Mucosa of stomach (tissue), 1 donor: ENCODE measurements around the gene KIF20B.
"Not testable (repeated sequence)": the region's sequence is repeated elsewhere in the genome, so short reads cannot be mapped to it uniquely, and the experiment has no call there.

ENCODE experiments used
- H3K27me3 ChIP-seq: one replicate; pipeline ENCODE4 v1.7.0; 2013; ENCODE audit warnings: mild to moderate bottlenecking, low read length; ENCODE audit not compliant: control insufficient read depth, insufficient read depth
- H3K36me3 ChIP-seq: one replicate; pipeline ENCODE4 v1.7.0; 2013; ENCODE audit warnings: low read length; ENCODE audit not compliant: control insufficient read depth, insufficient read depth
- H3K4me1 ChIP-seq: one replicate; pipeline ENCODE4 v1.7.0; 2013; ENCODE audit warnings: mild to moderate bottlenecking, low read length; ENCODE audit not compliant: control insufficient read depth, insufficient read depth
- H3K4me3 ChIP-seq: one replicate; pipeline ENCODE4 v1.7.0; 2013; ENCODE audit warnings: low read length
- H3K9ac ChIP-seq: one replicate; pipeline ENCODE4 v1.7.0; 2013; ENCODE audit warnings: mild to moderate bottlenecking, low read length, moderate library complexity
- H3K9me3 ChIP-seq: one replicate; pipeline ENCODE4 v1.7.0; 2013; ENCODE audit warnings: mild to moderate bottlenecking, low read length, moderate library complexity; ENCODE audit not compliant: control insufficient read depth
- donor health status: Pancreatic carcinoma.

KIF20B gene

DNA sequence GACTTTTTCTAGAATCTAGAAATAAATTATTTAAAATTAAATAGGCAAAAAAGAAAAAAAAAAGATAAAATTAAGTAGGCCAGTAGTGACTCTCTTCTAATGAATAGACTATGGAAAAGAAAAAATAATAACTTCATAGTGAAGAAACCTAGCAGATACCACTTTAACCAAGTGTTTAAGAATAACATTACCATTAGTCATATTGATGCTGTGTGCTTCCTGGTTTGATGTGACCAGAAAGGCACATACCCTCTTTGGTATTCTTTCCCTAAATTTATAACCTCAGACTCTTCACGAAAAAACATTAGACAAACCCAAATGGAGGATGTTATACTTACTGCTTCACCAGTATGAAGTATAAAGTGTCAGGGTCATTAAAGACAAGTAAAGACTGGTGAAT lies 42.6 kb downstream of the KIF20B start:
- H3K36me3 ChIP-seq = no peaks in the 10 kb centered on the region
- no peaks in the 10 kb centered on the region for H3K4me1 ChIP-seq
- H3K9ac ChIP-seq = no peak overlapping the region
- H3K4me3 ChIP-seq = no peak overlapping the region
- H3K9me3 ChIP-seq = no peaks in the 10 kb centered on the region
- no peaks in the 10 kb centered on the region for H3K27me3 ChIP-seq

DNA sequence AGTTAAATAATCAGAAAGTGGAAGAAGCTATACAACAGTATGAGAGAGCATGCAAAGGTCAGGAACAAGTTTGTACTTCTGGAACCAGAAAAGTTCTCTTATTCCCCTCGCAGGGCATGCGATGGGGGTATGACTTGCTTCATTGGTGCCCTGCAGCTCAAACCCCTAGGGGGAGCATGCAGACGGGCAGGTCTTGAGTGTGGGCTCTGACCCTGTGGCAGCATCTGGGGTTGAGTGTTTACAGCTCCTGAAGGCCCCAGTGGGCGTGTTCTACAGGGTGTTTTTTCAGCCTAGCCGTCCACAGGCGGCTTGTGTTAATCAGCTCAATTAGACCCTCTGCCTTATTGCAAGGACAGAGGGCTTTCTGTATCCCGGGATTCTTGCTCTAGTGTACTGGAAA lies 44.5 kb downstream of the KIF20B start:
- no peaks in the 10 kb centered on the region for H3K27me3 ChIP-seq
- no peak overlapping the region for H3K4me3 ChIP-seq

DNA sequence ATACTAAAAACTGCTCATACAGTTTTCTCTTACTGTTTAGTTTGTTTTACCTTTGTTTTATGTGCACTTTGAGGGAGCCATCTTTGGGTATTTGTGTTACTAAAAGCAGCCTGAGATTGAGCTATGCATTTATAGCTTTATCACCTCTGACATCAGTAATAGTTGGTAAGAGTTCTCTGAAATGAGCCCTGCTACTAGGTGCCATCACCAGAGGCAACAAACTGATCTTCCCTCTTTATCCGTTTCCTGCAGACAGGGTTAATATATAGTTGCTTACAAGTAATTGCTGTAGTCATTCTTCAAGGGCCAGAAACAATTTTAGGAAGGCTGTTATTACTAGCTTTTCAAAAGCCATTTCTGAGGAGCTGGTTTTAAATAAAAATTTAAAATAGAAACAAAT lies 49.1 kb downstream of the KIF20B start:
- Histone ChIP-seq H3K9ac (no peak overlapping the region), H3K9me3 (no peaks in the 10 kb centered on the region), H3K4me1 (no peaks in the 10 kb centered on the region), H3K36me3 (no peaks in the 10 kb centered on the region), H3K27me3 (no peaks in the 10 kb centered on the region), H3K4me3 (no peak overlapping the region)

More for the DNA sequence above, 44.5 kb downstream of the KIF20B start:
- Histone ChIP-seq H3K36me3 (no peaks in the 10 kb centered on the region), H3K9ac (no peak overlapping the region), H3K4me1 (no peaks in the 10 kb centered on the region), H3K9me3 (no peaks in the 10 kb centered on the region)

DNA sequence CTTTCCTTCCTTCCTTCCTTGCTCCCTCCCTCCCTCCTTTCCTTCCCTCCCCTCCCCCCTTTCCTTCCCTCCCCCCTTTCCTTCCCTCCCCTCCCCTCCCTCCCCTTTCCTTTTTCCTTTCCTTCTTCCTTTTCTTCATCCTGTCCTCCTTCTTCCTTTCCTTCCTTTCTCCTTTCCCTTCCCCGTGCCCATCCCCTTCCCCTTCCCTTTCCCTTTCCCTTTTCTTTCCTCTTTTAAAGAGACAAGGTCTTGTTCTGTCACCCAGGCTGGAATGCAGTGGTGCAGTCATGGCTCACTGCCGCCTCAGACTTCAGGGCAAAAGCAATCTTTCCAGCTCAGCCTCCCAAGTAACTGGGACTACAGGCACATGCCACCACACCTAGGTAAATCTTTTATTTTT lies 54.0 kb downstream of the KIF20B start:
- Histone ChIP-seq H3K4me3 (no peak overlapping the region), H3K9me3 (no peaks in the 10 kb centered on the region), H3K27me3 (no peaks in the 10 kb centered on the region), H3K4me1 (no peaks in the 10 kb centered on the region), H3K36me3 (no peaks in the 10 kb centered on the region), H3K9ac (no peak overlapping the region)

DNA sequence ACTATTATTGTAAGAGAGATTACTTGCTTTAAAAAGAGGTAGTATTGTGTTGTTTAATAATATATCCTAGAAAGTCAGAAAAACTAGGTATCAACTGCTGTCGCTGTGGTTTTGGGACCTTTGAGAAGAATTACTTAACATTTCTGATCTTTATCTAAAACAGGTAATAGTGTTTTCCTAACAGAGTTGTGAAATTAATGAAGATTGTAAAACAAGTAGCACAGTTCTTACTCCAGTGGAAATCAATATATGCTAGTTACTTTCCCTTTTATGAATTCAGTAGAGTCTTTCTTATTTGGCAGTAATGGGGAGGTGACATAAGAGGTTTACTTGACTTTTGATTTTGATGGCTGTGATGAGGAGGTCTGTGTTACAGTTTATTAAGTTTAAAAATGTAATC lies 58.1 kb downstream of the KIF20B start:
- Histone ChIP-seq H3K9me3 (no peaks in the 10 kb centered on the region), H3K4me1 (no peaks in the 10 kb centered on the region), H3K4me3 (no peak overlapping the region), H3K27me3 (no peaks in the 10 kb centered on the region), H3K36me3 (no peaks in the 10 kb centered on the region), H3K9ac (no peak overlapping the region)

DNA sequence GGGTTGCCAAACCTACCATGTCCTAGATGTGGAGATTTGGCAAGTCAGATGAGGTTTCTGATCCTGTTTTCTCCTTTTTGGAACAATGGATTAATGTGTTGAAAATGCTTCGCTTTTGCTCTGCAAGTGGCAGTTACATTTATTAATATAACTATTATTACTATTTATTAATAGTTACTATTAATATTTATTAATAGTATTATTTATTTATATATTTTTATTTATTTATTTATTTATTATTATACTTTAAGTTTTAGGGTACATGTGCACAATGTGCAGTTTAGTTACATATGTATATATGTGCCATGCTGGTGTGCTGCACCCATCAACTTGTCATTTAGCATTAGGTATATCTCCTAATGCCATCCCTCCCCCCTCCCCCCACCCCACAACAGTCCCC lies 62.3 kb downstream of the KIF20B start:
- not testable (repeated sequence) for H3K27me3 ChIP-seq, H3K9ac ChIP-seq, H3K36me3 ChIP-seq, H3K4me3 ChIP-seq, H3K9me3 ChIP-seq, H3K4me1 ChIP-seq

DNA sequence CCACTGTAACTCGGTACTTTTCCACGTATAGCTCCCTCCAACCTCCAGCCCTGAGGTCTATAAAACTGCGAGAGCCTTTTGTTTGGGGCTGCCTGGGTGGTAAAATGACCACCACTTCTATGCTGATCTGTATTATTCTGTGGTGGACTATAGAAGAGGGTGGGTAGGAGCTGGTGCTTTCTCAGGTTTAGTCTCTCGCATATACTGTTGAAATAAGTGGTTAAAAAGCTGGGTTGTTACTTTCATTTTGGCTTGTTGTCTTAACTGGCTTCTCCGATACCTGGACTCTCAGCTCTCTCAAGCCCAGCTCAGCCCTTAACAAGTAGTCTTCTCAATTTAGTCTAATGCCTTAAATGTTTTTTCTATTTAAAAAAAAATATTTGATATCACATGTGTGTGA lies 70.3 kb downstream of the KIF20B start:
- no peaks in the 10 kb centered on the region for H3K36me3 ChIP-seq
- no peaks in the 10 kb centered on the region for H3K27me3 ChIP-seq
- no peak overlapping the region for H3K9ac ChIP-seq

DNA sequence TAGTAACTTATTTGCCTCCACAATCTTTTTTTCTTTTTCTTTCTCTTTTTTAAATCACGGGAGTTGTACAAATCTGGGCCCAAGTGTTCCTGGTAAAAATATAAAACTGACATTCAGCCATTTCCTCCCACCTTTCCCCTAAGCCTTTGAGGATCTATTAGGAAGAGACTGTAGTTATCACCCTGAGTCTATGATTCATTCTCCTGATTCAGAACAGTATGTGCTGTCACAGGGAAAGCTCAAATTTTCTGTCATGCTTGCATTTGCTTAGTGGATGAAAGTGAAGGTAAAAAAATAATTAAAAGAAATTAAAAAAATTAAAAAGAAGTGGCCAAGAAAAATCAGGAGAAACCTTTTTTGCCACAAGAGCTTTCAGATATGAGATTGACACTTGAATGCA lies 71.7 kb downstream of the KIF20B start:
- Histone ChIP-seq H3K4me1 (no peaks in the 10 kb centered on the region), H3K36me3 (no peaks in the 10 kb centered on the region), H3K9me3 (no peaks in the 10 kb centered on the region), H3K9ac (no peak overlapping the region), H3K4me3 (no peak overlapping the region), H3K27me3 (no peaks in the 10 kb centered on the region)

More for the DNA sequence above, 70.3 kb downstream of the KIF20B start:
- no peaks in the 10 kb centered on the region for H3K4me1 ChIP-seq
- H3K4me3 ChIP-seq = no peak overlapping the region
- no peaks in the 10 kb centered on the region for H3K9me3 ChIP-seq

DNA sequence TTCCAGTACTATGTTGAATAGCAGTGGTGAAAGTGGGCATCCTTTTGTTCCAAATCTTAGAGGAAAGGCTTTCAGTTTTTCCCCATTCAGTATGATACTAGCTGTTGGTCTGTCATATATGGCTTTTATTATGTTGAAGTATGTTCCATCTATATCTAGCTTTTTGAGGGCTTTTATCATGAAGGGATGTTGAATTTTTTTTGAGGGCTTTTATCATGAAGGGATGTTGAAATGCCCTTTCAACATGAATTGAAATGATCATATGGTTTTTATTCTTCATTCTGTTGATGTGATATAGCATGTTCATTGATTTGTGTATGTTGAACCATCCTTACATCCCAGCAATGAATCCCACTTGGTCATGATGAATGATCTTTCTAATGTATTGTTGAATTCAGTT lies 75.3 kb downstream of the KIF20B start:
- H3K9me3 ChIP-seq = no peaks in the 10 kb centered on the region
- H3K4me1 ChIP-seq = no peaks in the 10 kb centered on the region
- no peak overlapping the region for H3K9ac ChIP-seq
- no peak overlapping the region for H3K4me3 ChIP-seq
- H3K36me3 ChIP-seq = no peaks in the 10 kb centered on the region
- no peaks in the 10 kb centered on the region for H3K27me3 ChIP-seq

DNA sequence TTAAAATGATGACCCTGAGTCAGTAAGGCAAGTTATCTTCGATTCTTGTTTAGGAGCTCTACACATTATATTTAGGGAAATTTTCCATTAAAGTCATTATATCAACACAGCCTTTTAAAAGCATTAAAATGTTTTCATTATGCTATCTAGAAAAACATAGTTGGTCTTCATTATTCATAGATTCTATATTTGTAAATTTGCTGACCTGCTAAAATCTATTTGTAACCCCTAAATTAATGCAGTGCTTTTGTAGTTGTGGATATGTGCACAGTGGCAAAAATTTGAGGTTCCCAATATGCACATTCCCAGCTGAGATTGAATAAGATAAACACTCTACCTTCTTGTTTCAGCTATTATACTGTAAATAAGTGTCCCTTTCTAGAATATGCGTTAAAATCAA lies 81.1 kb downstream of the KIF20B start:
- Histone ChIP-seq H3K36me3 (no peaks in the 10 kb centered on the region), H3K9me3 (no peaks in the 10 kb centered on the region), H3K4me3 (no peak overlapping the region), H3K4me1 (no peaks in the 10 kb centered on the region), H3K9ac (no peak overlapping the region), H3K27me3 (no peaks in the 10 kb centered on the region)

DNA sequence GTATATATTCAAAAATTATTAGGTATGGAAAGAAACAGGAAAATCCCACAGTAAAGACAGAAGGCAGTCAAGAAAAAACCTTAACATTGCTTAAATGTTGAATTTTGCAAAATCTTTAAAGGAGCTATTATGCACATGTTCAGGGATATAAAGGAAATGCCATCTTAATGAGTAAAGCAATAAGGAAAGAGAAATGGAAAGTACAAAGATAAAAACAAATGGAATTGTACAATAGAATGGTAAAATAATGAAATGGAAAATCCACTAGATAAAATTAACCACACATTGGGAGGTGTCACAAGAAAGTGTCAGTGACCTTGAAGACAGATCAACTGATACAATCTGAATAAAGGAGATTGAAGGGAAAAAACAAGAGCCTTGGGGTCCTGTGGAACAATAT lies 82.0 kb downstream of the KIF20B start:
- H3K9me3 ChIP-seq = no peaks in the 10 kb centered on the region
- no peaks in the 10 kb centered on the region for H3K27me3 ChIP-seq
- H3K36me3 ChIP-seq = no peaks in the 10 kb centered on the region
- no peak overlapping the region for H3K9ac ChIP-seq
- H3K4me3 ChIP-seq = no peak overlapping the region
- no peaks in the 10 kb centered on the region for H3K4me1 ChIP-seq

DNA sequence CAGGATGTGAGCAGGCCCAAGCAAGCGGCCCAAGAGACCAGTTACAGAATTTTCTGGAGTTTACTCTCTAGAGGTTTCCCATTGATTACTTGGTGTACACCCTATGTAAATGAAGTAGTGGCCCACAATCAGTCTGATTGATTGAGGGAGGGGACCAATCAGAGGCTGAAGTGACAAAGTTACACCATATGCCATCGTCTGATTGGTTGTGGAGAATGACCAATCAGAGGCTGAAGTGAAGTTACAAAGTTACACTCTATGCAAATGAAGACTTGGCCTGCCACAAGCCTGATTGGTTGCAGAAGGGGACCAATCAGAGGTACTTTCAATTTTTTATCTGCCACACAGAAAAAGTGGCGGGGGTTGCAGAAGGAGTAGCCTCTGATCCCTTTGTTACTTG lies 83.7 kb downstream of the KIF20B start:
- H3K27me3 ChIP-seq = no peaks in the 10 kb centered on the region
- H3K4me1 ChIP-seq = no peaks in the 10 kb centered on the region
- no peaks in the 10 kb centered on the region for H3K9me3 ChIP-seq
- no peaks in the 10 kb centered on the region for H3K36me3 ChIP-seq
- no peak overlapping the region for H3K4me3 ChIP-seq
- no peak overlapping the region for H3K9ac ChIP-seq

DNA sequence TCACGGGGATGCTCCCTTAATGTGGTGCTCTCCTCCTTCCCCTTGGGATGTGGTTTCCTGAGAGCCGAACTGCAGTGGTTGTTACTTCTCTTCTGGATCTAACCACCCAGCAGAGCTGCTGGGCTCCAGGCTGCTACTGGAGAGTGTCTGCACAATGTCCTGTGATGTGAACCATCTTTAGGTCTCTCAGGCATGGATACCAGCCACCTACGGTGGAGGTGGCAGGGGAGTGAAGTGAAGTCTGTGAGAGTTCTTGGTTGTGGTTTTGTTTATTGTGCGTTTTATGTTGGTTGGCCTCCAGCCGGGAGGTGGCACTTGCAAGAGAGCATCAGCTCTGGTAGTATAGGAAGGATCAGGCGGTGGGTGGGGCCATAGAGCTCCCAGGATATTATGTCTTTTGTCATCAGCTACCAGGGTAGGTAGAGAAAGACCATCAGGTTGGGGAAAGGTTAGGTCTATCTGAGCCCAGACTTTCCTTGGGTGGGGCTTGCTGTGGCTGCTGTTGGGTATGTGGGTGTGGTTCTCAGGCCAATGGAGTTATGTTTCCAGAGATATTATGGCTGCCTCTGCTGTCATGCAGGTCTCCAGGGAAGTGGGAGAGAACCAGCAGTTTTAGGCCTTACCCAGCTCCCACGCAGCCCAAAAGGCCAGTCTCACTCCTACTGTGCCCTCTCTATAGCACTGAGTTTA lies 87.9 kb downstream of the KIF20B start:
- Histone ChIP-seq H3K27me3 (no peaks in the 10 kb centered on the region), H3K9ac (no peak overlapping the region), H3K9me3 (no peaks in the 10 kb centered on the region), H3K4me1 (no peaks in the 10 kb centered on the region), H3K4me3 (no peak overlapping the region), H3K36me3 (no peaks in the 10 kb centered on the region)
